ENCODE results near the gene ENO4. TPM values are rescaled to one million over a fixed set of nuclear protein-coding genes. Genes with fewer than 3 reads are reported as not detected.

Gene ENO4
- total RNA-seq, 2 donors from 2014 or later, result 0.34 TPM; not detected in 1

- ATAC-seq, result no peak
- intact Hi-C loops (cut with DNase I), result no loop called here
- no peak for DNase-seq
These were observed 4.4 kb downstream of the ENO4 start for GRCh38 chr10:116853701-116854100.

- DNase-seq, result no peak
- intact Hi-C loops (cut with DNase I), result no loop called here
These were observed 7.9 kb downstream of the ENO4 start for GRCh38 chr10:116857156-116857555.

GRCh38 chr10:116861796-116862195 lies 12.5 kb downstream of the ENO4 start:
- no peak for ATAC-seq
- intact Hi-C loops (cut with DNase I), result no loop called here
- no peak for DNase-seq

More at GRCh38 chr10:116857156-116857555, 7.9 kb downstream of the ENO4 start:
- ATAC-seq, result no peak

GRCh38 chr10:116864436-116864835 lies 15.1 kb downstream of the ENO4 start:
- intact Hi-C loops (cut with DNase I), result no loop called here
- ATAC-seq (no peak), DNase-seq (no peak)

GRCh38 chr10:116866066-116866465 lies 16.8 kb downstream of the ENO4 start:
- no peak for DNase-seq
- intact Hi-C loops (cut with DNase I), result no loop called here
- no peak for ATAC-seq

- intact Hi-C loops (cut with DNase I), result no loop called here
- DNase-seq (no peak), ATAC-seq (peak in 1 of 2 donors; percentile 56)
These were observed 17.8 kb downstream of the ENO4 start for GRCh38 chr10:116866987-116867595.

GRCh38 chr10:116868198-116868676 lies 18.9 kb downstream of the ENO4 start:
- intact Hi-C loops (cut with DNase I), result no loop called here
- no peak for ATAC-seq
- no peak for DNase-seq

- intact Hi-C loops (cut with DNase I), result no loop called here
- ATAC-seq, result no peak
- DNase-seq, result no peak
These were observed 19.4 kb downstream of the ENO4 start for GRCh38 chr10:116868722-116869121.

GRCh38 chr10:116870949-116871348 lies 21.6 kb downstream of the ENO4 start:
- DNase-seq, result no peak
- intact Hi-C loops (cut with DNase I), result no loop called here
- no peak for ATAC-seq

GRCh38 chr10:116873134-116873533 lies 23.8 kb downstream of the ENO4 start:
- intact Hi-C loops (cut with DNase I), result no loop called here
- no peak for ATAC-seq
- DNase-seq, result no peak

- DNase-seq (no peak), ATAC-seq (no peak)
- intact Hi-C loops (cut with DNase I), result no loop called here
These were observed 26.6 kb downstream of the ENO4 start for GRCh38 chr10:116875897-116876296.

GRCh38 chr10:116877391-116877790 lies 28.1 kb downstream of the ENO4 start:
- no peak for ATAC-seq
- intact Hi-C loops (cut with DNase I), result no loop called here

GRCh38 chr10:116878123-116878522 lies 28.8 kb downstream of the ENO4 start:
- ATAC-seq (no peak), DNase-seq (no peak)
- intact Hi-C loops (cut with DNase I), result no loop called here

More at GRCh38 chr10:116877391-116877790, 28.1 kb downstream of the ENO4 start:
- no peak for DNase-seq

GRCh38 chr10:116879817-116880216 lies 30.5 kb downstream of the ENO4 start:
- intact Hi-C loops (cut with DNase I), result no loop called here
- DNase-seq, result no peak
- no peak for ATAC-seq

GRCh38 chr10:116880716-116881482 lies 31.6 kb downstream of the ENO4 start:
- DNase-seq (no peak), ATAC-seq (peak in 1 of 2 donors; percentile 27)
- intact Hi-C loops (cut with DNase I), result no loop called here

- intact Hi-C loops (cut with DNase I), result no loop called here
- no peak for DNase-seq
- no peak for ATAC-seq
These were observed 33.3 kb downstream of the ENO4 start for GRCh38 chr10:116882639-116883038.

- DNase-seq (no peak), ATAC-seq (no peak)
- intact Hi-C loops (cut with DNase I), result no loop called here
These were observed 37.5 kb downstream of the ENO4 start for GRCh38 chr10:116886772-116887171.

GRCh38 chr10:116888380-116889055 lies 39.2 kb downstream of the ENO4 start:
- DNase-seq (peak; percentile 55), ATAC-seq (peak; percentile 83 to 96)
- intact Hi-C loops (cut with DNase I), result no loop called here

GRCh38 chr10:116889066-116889465 lies 39.8 kb downstream of the ENO4 start:
- intact Hi-C loops (cut with DNase I), result no loop called here
- ATAC-seq, result no peak

GRCh38 chr10:116891208-116891607 lies 41.9 kb downstream of the ENO4 start:
- intact Hi-C loops (cut with DNase I), result no loop called here
- peak in 1 of 2 donors; percentile 25 for ATAC-seq
- DNase-seq, result peak; percentile 57

More at GRCh38 chr10:116889066-116889465, 39.8 kb downstream of the ENO4 start:
- no peak for DNase-seq
